A549 (cell line): ENCODE data around the gene KMO. TPM values are rescaled to one million over a fixed set of nuclear protein-coding genes. Genes with fewer than 3 reads are reported as not detected.

Experiments used
- ATAC-seq, 2 experiments: fragments of 200-7000 bp in 1 of 2; fragments of >200 bp in 1 of 2; cut with Nextera tagmentation in 1 of 2; cut with Tn5 transposase in 1 of 2; 3 replicates each; pipeline versions ENCODE4 v1.8.0 to v1.9.1; 2018 to 2020; ENCODE audit warnings: mild to moderate bottlenecking in 1 of 2, moderate library complexity in 1 of 2
- CTCF ChIA-PET: fragments of 300-600 bp; sonication (Branson Sonifier 250); formaldehyde crosslinking; extraction: SDS; loops from one replicate; lab custom pipeline; 2021; ENCODE audit warnings: antibody characterized with exemption, inconsistent platforms; lab: Yijun Ruan, JAX
- POLR2A ChIA-PET: fragments of 350-600 bp; formaldehyde crosslinking; extraction: SDS; loops from one replicate; lab custom pipeline; 2021; ENCODE audit warnings: antibody characterized with exemption, inconsistent platforms; lab: Yijun Ruan, JAX
- DNase-seq, 2 experiments: peaks; one replicate each; pipeline versions ENCODE4 v3.0.0 to v3.0.0-alpha.2; 2011 to 2016; ENCODE audit warnings: low read depth in 1 of 2, low spot score in 1 of 2
- FAIRE-seq: peaks from 2 replicates; lab custom pipeline; 2011; peaks lifted over from hg19 to GRCh38; lab: Jason Lieb, UNC
- H3K27ac ChIP-seq, 2 experiments: fragments of >200 bp; sonication (Bioruptor Twin); formaldehyde crosslinking; 3 replicates each; pipeline ENCODE4 v1.5.1; 2016 to 2017
- H3K4me1 ChIP-seq: fragments of >200 bp; sonication (Bioruptor Twin); formaldehyde crosslinking; 3 replicates; pipeline ENCODE4 v1.6.1; 2016
- H3K4me2 ChIP-seq: fragments of >200 bp; sonication (Bioruptor Twin); formaldehyde crosslinking; 3 replicates; pipeline ENCODE4 v1.6.1; 2016
- H3K4me3 ChIP-seq: fragments of >200 bp; sonication (Bioruptor Twin); formaldehyde crosslinking; 3 replicates; pipeline ENCODE4 v1.5.1; 2016
- H3K9me3 ChIP-seq: fragments of >200 bp; sonication (Bioruptor Twin); formaldehyde crosslinking; 3 replicates; pipeline ENCODE4 v1.6.1; 2016
- ATOH8 ChIP-seq: fragments of 250-450 bp; sonication (Bioruptor Pico); IDR thresholded peaks from 2 replicates; pipeline ENCODE4 v1.5.0; 2020; ENCODE audit warnings: low read depth, mild to moderate bottlenecking, moderate library complexity
- CBX8 ChIP-seq: fragments of 200-600 bp; sonication (generic); IDR thresholded peaks from 2 replicates; pipeline ENCODE4 v1.6.1; 2016
- CTCF ChIP-seq: fragments of >200 bp; sonication (Bioruptor Twin); formaldehyde crosslinking; IDR thresholded peaks from 3 replicates; pipeline ENCODE4 v1.5.1; 2016
- EHMT2 ChIP-seq: fragments of 200-600 bp; sonication (generic); IDR thresholded peaks from 2 replicates; pipeline ENCODE4 v1.6.1; 2016; ENCODE audit warnings: antibody characterized with exemption, low read depth, mild to moderate bottlenecking, moderate library complexity
- ESRRA ChIP-seq: fragments of 150-350 bp; IDR thresholded peaks from 2 replicates; pipeline ENCODE4 v1.6.1; 2014; ENCODE audit warnings: mild to moderate bottlenecking, low read length, borderline replicate concordance
- FOSB ChIP-seq: fragments of 250-450 bp; sonication (Bioruptor Pico); IDR thresholded peaks from 2 replicates; pipeline ENCODE4 v1.5.0; 2020; ENCODE audit warnings: mild to moderate bottlenecking, moderate library complexity
- FOXS1 ChIP-seq: fragments of 250-450 bp; sonication (Bioruptor Pico); IDR thresholded peaks from 2 replicates; pipeline ENCODE4 v1.5.0; 2020; ENCODE audit warnings: mild to moderate bottlenecking, moderate library complexity
- GATA3 ChIP-seq: IDR thresholded peaks from 2 replicates; pipeline ENCODE4 v1.6.1; 2012; ENCODE audit warnings: borderline replicate concordance
- HEYL ChIP-seq: fragments of 250-450 bp; sonication (Bioruptor Pico); IDR thresholded peaks from 2 replicates; pipeline ENCODE4 v1.8.0; 2021; ENCODE audit warnings: mild to moderate bottlenecking, moderate library complexity
- HOXA7 ChIP-seq: fragments of 250-450 bp; sonication (Bioruptor Pico); IDR thresholded peaks from 2 replicates; pipeline ENCODE4 v1.5.0; 2020; ENCODE audit warnings: mild to moderate bottlenecking, moderate library complexity
- JUN ChIP-seq, 2 experiments: fragments of >200 bp; sonication (Bioruptor Twin); formaldehyde crosslinking; IDR thresholded peaks; 2 replicates in 1 of 2; 3 replicates in 1 of 2; pipeline ENCODE4 v1.6.1; 2016 to 2017
- JUNB ChIP-seq: fragments of >200 bp; sonication (Bioruptor Twin); formaldehyde crosslinking; IDR thresholded peaks from 2 replicates; pipeline ENCODE4 v1.6.1; 2016
- MAX ChIP-seq: IDR thresholded peaks from 2 replicates; pipeline ENCODE4 v1.6.1; 2012
- MAZ ChIP-seq: fragments of 150-350 bp; IDR thresholded peaks from 2 replicates; pipeline ENCODE4 v1.6.1; 2014; ENCODE audit warnings: antibody characterized with exemption, low read depth, low read length, borderline replicate concordance
- NFE2L2 ChIP-seq: fragments of 150-350 bp; conservative IDR thresholded peaks from 2 replicates; pipeline ENCODE4 v1.6.1; 2014; ENCODE audit warnings: low read length
- NPAS2 ChIP-seq: fragments of 250-450 bp; sonication (Bioruptor Pico); IDR thresholded peaks from 2 replicates; pipeline ENCODE4 v1.8.0; 2022; ENCODE audit warnings: mild to moderate bottlenecking, moderate library complexity, borderline replicate concordance
- PBX3 ChIP-seq: IDR thresholded peaks from 2 replicates; pipeline ENCODE4 v1.6.1; 2012
- RAD21 ChIP-seq, 2 experiments: fragments of >200 bp in 1 of 2; sonication (Bioruptor Twin) in 1 of 2; formaldehyde crosslinking in 1 of 2; IDR thresholded peaks in 1 of 2; conservative IDR thresholded peaks in 1 of 2; 2 replicates in 1 of 2; 3 replicates in 1 of 2; pipeline ENCODE4 v1.6.1; 2012 to 2018; ENCODE audit warnings: inconsistent platforms in 1 of 2
- RARB ChIP-seq: fragments of 250-450 bp; sonication (Bioruptor Pico); IDR thresholded peaks from 2 replicates; pipeline ENCODE4 v1.8.0; 2021; ENCODE audit warnings: mild to moderate bottlenecking, moderate library complexity
- RCOR1 ChIP-seq: fragments of 150-350 bp; IDR thresholded peaks from 2 replicates; pipeline ENCODE4 v1.6.1; 2014; ENCODE audit warnings: antibody characterized with exemption, low read length, low read depth
- RNF2 ChIP-seq: fragments of 200-600 bp; sonication (generic); IDR thresholded peaks from 2 replicates; pipeline ENCODE4 v1.6.1; 2016; ENCODE audit warnings: low read depth, mild to moderate bottlenecking, antibody characterized with exemption, moderate library complexity, borderline replicate concordance
- TFCP2L1 ChIP-seq: fragments of 250-450 bp; sonication (Bioruptor Pico); IDR thresholded peaks from 2 replicates; pipeline ENCODE4 v1.5.0; 2021; ENCODE audit warnings: mild to moderate bottlenecking
- TP53 ChIP-seq: fragments of 250-450 bp; sonication (Bioruptor Pico); IDR thresholded peaks from 2 replicates; pipeline ENCODE4 v1.5.0; 2021; ENCODE audit warnings: mild to moderate bottlenecking, moderate library complexity
- ZC3H11A ChIP-seq: fragments of 450-650 bp; IDR thresholded peaks from 2 replicates; pipeline ENCODE4 v1.6.1; 2014; ENCODE audit warnings: antibody characterized with exemption, mild to moderate bottlenecking
- ZFP36 ChIP-seq: fragments of 450-650 bp; IDR thresholded peaks from 2 replicates; pipeline ENCODE4 v1.6.1; 2014; ENCODE audit warnings: borderline replicate concordance; ENCODE audit not compliant: partially characterized antibody
- ZNF302 ChIP-seq: fragments of 250-450 bp; sonication (Bioruptor Pico); IDR thresholded peaks from 2 replicates; pipeline ENCODE4 v1.9.0; 2021; ENCODE audit warnings: inconsistent platforms, mild to moderate bottlenecking, moderate library complexity
- ZSCAN20 ChIP-seq: fragments of 250-450 bp; sonication (Bioruptor Pico); IDR thresholded peaks from 2 replicates; pipeline ENCODE4 v1.8.0; 2022; ENCODE audit warnings: mild to moderate bottlenecking, moderate library complexity
- WGBS: methylation state at CpG from one replicate; pipeline ENCODE4 v1.1.6; 2017; ENCODE audit errors: missing lambda C conversion rate; 5-methylcytosine and 5-hydroxymethylcytosine counted together
- polyA plus RNA-seq, 4 experiments: library from polyadenylated mRNA; depleted of rRNA in 3 of 4; stranded (reverse); fragments of >200 nt; fragmentation: RNase III in 1 of 4; extraction: RNeasy Plus Mini Kit Qiagen cat#74134 plus additional on column Dnase treatment in 1 of 4; gene quantifications; 2 replicates in 3 of 4; 3 replicates in 1 of 4; pipeline ENCODE4 v1.2.3, GENCODE V29; 2011 to 2017
- TF ChIP-seq, protein P1 (sequence below): IDR thresholded peaks from 2 replicates; pipeline ENCODE4 v1.6.1; 2012; ENCODE audit warnings: low read depth, borderline replicate concordance
- TF ChIP-seq, protein P2 (sequence below): fragments of 200-600 bp; sonication (generic); IDR thresholded peaks from 2 replicates; pipeline ENCODE4 v1.6.1; 2016; ENCODE audit warnings: antibody characterized with exemption, mild to moderate bottlenecking, moderate library complexity
- TF ChIP-seq, protein P3 (sequence below): fragments of 150-350 bp; IDR thresholded peaks from 2 replicates; pipeline ENCODE4 v1.6.1; 2014; ENCODE audit warnings: low read depth, mild to moderate bottlenecking, low read length

KMO gene
- polyA plus RNA-seq, 2 of the 4 experiments (the other 2 are of a cell fraction): 0.35 to 0.47 TPM

DNA sequence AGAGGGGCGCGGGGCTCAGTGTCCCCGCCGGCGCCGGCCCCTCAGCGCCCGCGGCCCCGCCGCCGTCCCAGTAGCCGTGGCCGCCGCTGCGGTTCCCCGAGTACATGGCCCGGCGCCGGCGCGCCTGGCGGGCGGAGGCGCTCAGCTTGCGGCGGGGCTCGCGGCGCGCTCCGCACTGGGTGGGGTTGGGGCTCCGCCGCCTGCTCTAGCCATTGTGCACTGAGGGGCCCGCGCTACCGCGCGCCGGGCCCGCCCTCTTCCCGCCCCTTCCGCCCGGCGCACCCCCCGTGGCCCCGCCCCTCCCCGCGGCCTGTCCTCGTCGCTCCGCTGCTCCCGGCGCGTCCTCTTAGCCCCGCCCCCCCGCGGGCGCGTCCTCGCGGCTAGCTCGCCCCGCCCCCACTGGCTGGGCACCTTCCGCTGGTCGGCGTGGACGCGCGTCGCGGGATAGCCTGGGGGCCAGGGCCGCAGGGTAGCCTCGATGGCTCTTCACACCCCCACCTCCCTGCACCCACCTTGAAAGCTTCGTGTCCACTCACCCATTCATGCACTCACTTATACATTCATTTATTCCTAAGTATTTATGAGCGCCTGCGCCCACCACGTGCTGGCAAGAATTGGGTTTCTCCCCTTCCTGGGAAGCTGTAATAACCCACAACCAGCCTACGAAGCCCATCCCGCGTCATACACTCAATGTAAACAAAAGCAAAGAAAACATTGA is 108.1 kb downstream of the KMO start, which contains the start of the genes CHML and OPN3:
TSS of gene CHML (minus strand) at position 221 of the 718 bp plus-strand sequence. CDS start 4,603 bp downstream, outside the sequence.
TSS of gene OPN3 (minus strand) at position 221 of the 718 bp plus-strand sequence. CDS start at position 106, 115 bp downstream.
- ChIA-PET CTCF (interaction anchor here (1.1 to 2.3 kb wide), 4 partner anchors 11 to 35 kb away, joined by 3 to 11 read pairs (median 9); no protein-coding TSS in a partner anchor), POLR2A (interaction anchor here (0.6 to 1.8 kb wide), 13 partner anchors 11 to 927 kb away, joined by 3 to 9 read pairs (median 3); partner anchors contain the start of genes FH and WDR64)
- DNase-seq (peak; percentile 82 to 92), FAIRE-seq (no peak), ATAC-seq (peak; percentile 78 to 87)
- H3K4me1 ChIP-seq: peaks cover 41% of the 10 kb centered on the region
- 18% methylated on average over 11 of the region's 81 CpGs for WGBS
- peak within 1 kb of the TSS; percentile 89 to 98 for H3K27ac ChIP-seq
- peak within 1 kb of the TSS; percentile 88 for H3K4me2 ChIP-seq
- H3K9me3 ChIP-seq: no peaks in the 10 kb centered on the region; the same call in 1 of the 3 replicates
- H3K4me3 ChIP-seq: peak within 1 kb of the TSS; percentile 74
- TF ChIP-seq RCOR1 (no peak), RNF2 (no peak), TP53 (CRISPR knock-in tag) (peak; percentile 65; the same call in 1 of the 2 replicates), ZNF302 (CRISPR knock-in tag) (peak; percentile 88; the same call in 1 of the 2 replicates), JUNB (no peak), RARB (CRISPR knock-in tag) (no peak), MAZ (no peak), CTCF (no peak), ZFP36 (no peak), GATA3 (no peak), HOXA7 (peak; percentile 79; the same call in 1 of the 2 replicates), TFCP2L1 (CRISPR knock-in tag) (peak; percentile 70; the same call in 1 of the 2 replicates), ZC3H11A (no peak), JUN (IDR thresholded peaks at IDR 0.05) (peak; percentile 77 to 95; a peak in 4 of 5 replicates), MAX (peak; percentile 90), FOSB (CRISPR knock-in tag) (0 out of 2 replicates have a peak, but pooled peaks have one; percentile 20), NPAS2 (no peak), EHMT2 (no peak), FOXS1 (CRISPR knock-in tag) (peak; percentile 76; the same call in 1 of the 2 replicates), PBX3 (0 out of 2 replicates have a peak, but pooled peaks have one; percentile 29), RAD21 (conservative IDR thresholded peaks at IDR 0.05 in 1 of 2, IDR thresholded peaks at IDR 0.05 in 1 of 2) (no peak; a peak in 1 of 5 replicates), NFE2L2 (no peak), ATOH8 (peak; percentile 91), CBX8 (no peak), ESRRA (no peak), ZSCAN20 (CRISPR knock-in tag) (no peak), HEYL (CRISPR knock-in tag) (no peak; the same call in 1 of the 2 replicates)
- TF ChIP-seq, protein P1, sequence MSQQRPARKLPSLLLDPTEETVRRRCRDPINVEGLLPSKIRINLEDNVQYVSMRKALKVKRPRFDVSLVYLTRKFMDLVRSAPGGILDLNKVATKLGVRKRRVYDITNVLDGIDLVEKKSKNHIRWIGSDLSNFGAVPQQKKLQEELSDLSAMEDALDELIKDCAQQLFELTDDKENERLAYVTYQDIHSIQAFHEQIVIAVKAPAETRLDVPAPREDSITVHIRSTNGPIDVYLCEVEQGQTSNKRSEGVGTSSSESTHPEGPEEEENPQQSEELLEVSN: peak; percentile 61
- TF ChIP-seq, protein P2, sequence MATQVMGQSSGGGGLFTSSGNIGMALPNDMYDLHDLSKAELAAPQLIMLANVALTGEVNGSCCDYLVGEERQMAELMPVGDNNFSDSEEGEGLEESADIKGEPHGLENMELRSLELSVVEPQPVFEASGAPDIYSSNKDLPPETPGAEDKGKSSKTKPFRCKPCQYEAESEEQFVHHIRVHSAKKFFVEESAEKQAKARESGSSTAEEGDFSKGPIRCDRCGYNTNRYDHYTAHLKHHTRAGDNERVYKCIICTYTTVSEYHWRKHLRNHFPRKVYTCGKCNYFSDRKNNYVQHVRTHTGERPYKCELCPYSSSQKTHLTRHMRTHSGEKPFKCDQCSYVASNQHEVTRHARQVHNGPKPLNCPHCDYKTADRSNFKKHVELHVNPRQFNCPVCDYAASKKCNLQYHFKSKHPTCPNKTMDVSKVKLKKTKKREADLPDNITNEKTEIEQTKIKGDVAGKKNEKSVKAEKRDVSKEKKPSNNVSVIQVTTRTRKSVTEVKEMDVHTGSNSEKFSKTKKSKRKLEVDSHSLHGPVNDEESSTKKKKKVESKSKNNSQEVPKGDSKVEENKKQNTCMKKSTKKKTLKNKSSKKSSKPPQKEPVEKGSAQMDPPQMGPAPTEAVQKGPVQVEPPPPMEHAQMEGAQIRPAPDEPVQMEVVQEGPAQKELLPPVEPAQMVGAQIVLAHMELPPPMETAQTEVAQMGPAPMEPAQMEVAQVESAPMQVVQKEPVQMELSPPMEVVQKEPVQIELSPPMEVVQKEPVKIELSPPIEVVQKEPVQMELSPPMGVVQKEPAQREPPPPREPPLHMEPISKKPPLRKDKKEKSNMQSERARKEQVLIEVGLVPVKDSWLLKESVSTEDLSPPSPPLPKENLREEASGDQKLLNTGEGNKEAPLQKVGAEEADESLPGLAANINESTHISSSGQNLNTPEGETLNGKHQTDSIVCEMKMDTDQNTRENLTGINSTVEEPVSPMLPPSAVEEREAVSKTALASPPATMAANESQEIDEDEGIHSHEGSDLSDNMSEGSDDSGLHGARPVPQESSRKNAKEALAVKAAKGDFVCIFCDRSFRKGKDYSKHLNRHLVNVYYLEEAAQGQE: no peak
- TF ChIP-seq, protein P3, sequence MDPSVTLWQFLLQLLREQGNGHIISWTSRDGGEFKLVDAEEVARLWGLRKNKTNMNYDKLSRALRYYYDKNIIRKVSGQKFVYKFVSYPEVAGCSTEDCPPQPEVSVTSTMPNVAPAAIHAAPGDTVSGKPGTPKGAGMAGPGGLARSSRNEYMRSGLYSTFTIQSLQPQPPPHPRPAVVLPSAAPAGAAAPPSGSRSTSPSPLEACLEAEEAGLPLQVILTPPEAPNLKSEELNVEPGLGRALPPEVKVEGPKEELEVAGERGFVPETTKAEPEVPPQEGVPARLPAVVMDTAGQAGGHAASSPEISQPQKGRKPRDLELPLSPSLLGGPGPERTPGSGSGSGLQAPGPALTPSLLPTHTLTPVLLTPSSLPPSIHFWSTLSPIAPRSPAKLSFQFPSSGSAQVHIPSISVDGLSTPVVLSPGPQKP: no peak
